Measurements from ENCODE around the gene ANKH.

The ANKH gene

DNA sequence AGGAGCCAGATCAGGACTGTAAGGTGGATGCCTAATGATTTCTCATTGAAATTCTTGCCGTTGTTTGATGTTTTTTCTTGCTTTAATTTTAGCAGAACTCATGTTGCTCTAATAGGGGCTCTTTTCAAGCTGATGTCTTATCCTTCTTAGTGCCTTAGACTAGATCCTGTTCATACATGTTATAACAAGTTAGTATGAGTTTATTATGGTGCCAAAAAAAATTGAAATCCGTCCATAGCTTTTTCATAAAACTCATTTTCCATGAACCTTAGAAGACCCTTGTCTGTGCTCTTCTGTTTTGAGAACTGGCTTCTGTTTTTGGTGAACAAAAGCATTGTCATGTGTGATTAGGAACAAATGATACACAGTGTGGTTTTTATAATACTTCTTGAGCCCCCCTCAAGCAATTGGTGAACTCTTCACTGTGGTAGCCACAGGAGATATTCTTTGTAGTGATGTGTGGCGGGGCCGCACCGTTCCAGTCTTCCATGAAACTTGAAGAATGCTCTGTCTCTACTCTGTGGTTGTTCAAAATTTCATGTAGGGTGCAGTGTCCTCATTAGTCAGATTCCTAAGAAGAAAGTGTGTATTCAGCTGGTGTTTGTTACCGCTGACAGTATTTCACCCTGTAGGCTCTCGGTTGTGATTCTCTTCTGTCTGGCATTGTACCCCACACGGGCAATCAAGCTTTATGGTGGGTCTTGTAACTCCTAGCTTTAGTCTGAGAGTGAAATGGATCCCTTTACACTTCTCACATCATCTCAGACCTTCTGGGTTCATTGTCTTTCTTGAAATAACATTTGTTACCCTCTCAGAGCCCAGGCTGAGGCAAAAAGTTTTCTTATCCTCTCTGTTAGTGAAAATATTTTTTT, 196.4 kb downstream of the ANKH start:
- DNase-seq (ENCODE audit: extremely low read depth, low read depth), result no peak
- TF ChIP-seq, protein P1, sequence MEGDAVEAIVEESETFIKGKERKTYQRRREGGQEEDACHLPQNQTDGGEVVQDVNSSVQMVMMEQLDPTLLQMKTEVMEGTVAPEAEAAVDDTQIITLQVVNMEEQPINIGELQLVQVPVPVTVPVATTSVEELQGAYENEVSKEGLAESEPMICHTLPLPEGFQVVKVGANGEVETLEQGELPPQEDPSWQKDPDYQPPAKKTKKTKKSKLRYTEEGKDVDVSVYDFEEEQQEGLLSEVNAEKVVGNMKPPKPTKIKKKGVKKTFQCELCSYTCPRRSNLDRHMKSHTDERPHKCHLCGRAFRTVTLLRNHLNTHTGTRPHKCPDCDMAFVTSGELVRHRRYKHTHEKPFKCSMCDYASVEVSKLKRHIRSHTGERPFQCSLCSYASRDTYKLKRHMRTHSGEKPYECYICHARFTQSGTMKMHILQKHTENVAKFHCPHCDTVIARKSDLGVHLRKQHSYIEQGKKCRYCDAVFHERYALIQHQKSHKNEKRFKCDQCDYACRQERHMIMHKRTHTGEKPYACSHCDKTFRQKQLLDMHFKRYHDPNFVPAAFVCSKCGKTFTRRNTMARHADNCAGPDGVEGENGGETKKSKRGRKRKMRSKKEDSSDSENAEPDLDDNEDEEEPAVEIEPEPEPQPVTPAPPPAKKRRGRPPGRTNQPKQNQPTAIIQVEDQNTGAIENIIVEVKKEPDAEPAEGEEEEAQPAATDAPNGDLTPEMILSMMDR (IDR thresholded peaks at IDR 0.05; ENCODE audit: low read depth, low read length), result no peak

DNA sequence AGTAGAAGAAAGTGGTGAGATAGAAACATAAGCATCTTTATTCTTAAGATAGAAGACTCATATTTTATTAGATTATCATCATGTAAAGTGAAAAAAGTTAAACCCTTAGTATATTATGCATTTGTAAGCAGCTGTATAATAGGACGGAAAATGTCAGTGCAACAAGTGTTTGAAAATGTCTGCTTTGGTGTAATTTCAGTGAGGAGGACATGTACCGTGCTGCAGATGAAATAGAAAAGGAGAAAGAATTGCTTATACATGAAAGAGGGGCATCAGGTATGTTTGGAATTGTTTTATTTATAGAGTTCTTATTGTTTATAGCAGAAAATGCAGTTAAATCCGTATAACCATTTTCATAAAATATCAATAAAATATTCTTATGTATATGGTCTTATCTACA, 198.1 kb downstream of the ANKH start:
- no peak for DNase-seq (ENCODE audit: extremely low read depth, low read depth)

DNA sequence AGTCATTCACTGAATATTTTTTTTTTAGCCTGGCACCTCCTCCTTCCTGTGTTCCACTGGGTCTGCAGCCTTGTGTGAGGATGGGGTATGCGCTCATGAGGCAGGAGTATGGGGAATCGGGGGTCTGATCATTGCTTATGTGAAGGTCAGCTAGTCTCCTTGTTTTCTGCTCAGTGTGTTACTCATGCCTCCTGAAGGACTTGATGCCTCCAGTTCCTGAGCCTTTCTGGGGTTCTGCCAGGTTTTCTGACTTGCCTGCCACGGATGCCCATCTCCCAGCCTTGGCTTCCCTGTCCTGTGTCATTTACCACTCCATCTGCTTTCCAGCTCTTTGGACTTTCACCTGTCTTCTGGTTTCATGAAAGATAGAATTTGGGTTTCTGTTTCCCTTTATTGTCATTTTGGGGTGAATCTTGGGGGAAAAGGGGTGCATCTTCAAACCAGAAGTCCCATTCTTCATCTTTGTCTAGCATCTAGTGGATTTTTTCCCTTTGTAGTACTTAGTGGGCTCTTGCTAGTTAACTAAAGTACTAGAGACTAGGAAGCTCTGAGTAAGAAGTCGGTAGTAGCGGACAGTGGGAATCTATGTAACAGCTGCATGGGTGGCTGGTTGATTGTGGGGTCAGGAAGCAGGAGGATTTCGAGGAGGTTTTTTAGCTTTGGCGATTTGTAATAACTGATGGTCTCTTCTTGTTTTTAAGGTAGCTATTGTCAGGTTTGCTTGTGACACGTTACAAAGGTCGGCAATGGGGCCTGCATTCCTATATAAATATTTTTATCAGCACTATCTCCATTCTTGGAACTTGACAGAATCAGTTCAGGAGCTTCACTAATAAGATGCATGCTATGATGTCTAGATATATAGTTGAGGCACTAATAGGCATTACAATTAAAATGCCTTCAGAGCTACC, 198.8 kb downstream of the ANKH start:
- TF ChIP-seq, protein P1 (IDR thresholded peaks at IDR 0.05; ENCODE audit: low read depth, low read length), result no peak
- DNase-seq (ENCODE audit: extremely low read depth, low read depth), result no peak

More for the DNA sequence above, 198.1 kb downstream of the ANKH start:
- TF ChIP-seq, protein P1 (IDR thresholded peaks at IDR 0.05; ENCODE audit: low read depth, low read length), result no peak

DNA sequence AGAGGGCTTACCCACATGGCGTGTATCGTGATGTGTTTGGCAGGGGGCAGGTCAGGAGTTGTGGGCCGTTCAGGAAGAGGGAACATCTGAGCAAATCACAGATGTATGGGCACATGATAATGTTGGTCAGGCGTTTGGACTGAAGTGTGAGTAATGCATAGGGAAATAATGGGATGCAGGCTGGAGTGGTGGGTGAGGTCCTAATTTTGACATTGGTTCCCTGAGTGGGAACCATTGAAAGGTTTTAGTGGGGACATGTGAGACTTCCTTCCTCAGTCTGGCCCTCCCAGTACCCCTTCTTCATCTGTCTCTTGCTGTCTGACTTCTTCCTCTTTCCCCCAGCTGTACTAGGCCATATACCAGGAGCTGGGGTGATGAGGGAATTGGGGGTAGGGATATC, 199.5 kb downstream of the ANKH start:
- TF ChIP-seq, protein P1 (IDR thresholded peaks at IDR 0.05; ENCODE audit: low read depth, low read length), result no peak
- DNase-seq (ENCODE audit: extremely low read depth, low read depth), result no peak

DNA sequence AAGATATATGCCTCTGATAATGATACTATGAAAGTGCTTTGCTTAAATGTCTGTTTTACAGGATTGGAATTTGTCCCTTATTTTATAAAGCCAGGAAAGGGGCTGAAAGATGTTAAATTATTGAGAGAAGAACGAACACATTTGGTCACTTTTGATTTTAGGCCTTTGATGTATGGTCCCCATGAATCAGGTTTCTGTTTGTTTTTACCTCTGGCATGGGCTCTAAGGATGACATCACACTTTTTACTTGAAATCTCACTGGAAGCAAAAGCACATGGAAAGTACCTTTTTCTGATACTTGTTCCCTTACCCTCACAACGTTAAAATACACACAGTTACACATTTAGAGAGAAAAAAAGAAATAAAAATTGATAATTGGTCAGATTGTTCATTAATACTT, 200.2 kb downstream of the ANKH start:
- DNase-seq (ENCODE audit: extremely low read depth, low read depth), result no peak
- TF ChIP-seq, protein P1 (IDR thresholded peaks at IDR 0.05; ENCODE audit: low read depth, low read length), result no peak

DNA sequence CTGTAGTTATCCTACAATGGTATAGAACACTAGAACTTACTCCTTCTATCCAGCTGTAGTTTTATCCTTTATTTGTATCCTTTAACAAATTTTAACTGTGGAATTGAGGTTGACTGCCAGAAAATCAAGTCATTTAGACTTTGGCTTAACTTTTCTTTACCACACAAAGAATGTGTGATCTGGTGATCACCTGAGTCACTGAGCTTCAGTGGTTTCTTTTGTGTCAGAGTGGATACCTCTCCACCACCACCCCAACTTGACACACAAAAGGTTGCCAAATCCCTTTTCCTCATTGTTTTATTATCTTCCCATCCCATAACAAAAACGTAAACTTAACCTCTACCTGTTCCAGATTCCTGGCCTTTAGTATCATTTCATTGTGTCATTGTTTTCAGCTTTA, 201.6 kb downstream of the ANKH start:
- TF ChIP-seq, protein P1 (IDR thresholded peaks at IDR 0.05; ENCODE audit: low read depth, low read length), result no peak
- no peak for DNase-seq (ENCODE audit: extremely low read depth, low read depth)

DNA sequence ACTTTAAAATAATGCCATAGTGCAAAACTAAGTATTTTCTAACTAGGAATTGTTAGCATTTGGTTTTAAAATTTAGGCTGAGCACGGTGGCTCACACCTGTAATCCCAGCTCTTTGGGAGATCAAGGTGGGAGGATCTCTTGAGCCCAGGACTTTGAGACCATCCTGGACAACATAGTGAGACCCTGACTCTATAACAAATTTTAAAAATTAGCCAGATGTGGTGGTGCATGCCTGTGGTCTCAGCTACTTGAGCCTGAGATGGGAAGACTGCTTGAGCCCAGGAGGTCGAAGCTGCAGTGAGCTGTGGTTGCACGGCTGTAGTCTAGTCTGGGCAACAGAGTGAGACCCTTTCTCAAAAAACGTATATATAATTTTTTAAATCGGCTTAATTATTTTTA, 202.2 kb downstream of the ANKH start:
- TF ChIP-seq, protein P1 (IDR thresholded peaks at IDR 0.05; ENCODE audit: low read depth, low read length), result no peak
- DNase-seq (ENCODE audit: extremely low read depth, low read depth), result no peak

Data from AG09319 (cell line).